ENCODE measurements around the gene CALCR.
"Not testable (repeated sequence)": the region's sequence is repeated elsewhere in the genome, so short reads cannot be mapped to it uniquely, and the experiment has no call there.

The CALCR gene

DNA sequence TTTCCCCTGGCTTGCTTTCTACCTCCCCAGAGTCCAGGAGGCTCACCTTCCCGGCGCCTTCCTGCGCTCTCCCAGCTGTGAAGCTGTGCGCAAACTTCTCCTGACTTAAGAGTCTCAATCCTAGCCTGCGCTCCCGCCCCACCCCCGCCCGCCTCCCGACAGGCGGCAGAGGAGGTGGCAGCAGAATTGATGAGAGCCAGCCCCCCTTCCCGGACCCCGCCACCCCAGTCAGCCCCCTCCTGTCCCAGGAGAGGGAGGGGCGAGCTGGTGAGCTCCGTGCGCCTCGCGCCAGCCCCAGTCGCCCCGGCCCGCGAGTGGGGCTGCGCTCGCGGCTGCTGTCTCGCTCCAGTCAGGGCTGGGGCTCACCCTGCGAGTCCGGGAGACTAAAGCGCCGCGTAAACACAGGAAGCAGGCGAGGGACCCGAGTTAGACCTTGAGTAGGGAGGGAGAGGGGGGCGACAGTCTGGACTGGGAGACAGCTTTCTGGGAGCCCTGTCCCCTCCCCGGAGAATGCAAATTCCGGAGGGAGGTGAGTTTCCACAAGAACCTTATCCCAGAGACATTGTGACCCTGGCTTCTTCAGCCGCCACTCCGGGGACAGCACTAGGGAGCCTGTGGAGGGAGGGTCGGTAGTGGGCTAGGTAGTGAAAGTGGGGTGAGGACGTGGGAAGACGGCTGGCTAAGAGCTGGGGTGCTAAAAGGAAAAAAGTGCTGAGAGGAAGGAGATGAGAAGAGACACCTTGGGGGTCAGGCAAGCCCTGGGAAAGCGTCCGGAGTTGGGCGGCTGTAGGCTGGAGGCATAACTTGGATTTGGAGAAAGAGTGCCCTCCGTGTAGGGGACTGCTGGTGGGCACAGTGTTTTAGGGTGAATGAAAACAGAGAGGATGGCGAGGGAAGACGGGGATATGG is at the start of gene CALCR:
TSS of gene CALCR (minus strand) at position 79 of the 909 bp plus-strand sequence. CDS start 87,743 bp downstream, outside the sequence.
- no peak for DNase-seq

DNA sequence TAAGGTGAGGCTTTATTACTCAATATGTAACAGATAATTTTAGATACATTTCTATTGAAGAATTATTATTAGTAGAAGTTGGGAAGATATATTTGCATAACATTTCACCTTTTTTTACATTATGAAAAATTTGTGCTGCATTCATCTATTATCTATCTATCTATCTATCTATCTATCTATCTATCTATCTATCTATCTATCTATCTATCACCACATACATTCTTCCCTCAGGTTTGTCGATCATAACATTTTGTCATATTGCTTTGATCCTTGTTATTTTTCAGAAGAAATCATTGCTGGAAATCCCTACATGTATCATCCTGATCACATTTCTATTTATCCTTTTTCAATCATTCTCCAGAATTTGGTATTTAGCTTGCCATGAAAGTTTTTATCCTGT is 49.3 kb upstream of the CALCR start:
- DNase-seq = no peak

DNA sequence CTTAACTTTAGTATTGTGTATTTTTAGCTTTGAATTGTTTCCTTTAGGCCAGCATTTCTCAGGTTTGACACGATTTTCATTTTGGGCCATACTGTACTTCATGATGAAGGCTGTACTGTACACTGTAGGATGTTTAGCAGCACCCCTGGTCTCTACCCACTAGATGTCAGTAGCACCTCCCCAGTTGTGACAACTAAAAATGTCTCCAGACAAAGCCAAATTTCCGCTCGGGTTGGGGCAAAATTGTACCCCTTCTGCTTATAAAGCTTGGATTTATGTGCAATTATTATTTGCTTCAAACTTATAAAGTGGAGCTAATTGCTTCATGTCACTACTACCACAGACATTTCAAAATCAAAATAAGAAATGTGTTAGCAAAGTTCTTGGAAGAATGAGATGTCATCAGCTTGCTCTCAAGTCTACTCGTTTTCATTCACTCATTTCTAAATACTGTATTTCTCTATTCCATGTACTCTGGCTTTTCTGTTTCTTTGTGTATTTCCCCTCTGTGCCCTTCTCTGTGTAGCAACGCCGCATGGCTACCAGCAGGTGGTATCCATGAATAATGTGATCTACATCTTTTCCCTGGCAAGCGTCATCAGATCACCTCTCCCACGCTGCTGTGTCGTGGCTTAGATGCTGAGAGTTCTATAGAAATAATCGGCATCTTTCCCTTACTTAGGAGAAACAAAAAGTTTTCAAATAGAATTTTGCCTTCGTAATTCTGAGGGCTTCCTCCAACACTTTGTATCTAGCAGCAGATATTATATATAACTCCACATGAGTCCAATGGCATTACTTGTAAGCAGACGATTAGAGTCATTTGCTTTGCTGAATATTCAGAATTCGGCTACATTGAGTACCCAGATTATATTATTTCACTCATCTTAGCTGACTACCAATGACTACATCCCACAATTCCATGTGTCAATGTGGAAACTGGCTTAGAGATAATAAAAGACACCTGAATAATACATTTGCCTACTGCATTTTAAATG is 47.8 kb upstream of the CALCR start:
- DNase-seq = no peak

GRCh38 chr7:93620864-93621263 is 46.3 kb upstream of the CALCR start:
- DNase-seq = no peak

DNA sequence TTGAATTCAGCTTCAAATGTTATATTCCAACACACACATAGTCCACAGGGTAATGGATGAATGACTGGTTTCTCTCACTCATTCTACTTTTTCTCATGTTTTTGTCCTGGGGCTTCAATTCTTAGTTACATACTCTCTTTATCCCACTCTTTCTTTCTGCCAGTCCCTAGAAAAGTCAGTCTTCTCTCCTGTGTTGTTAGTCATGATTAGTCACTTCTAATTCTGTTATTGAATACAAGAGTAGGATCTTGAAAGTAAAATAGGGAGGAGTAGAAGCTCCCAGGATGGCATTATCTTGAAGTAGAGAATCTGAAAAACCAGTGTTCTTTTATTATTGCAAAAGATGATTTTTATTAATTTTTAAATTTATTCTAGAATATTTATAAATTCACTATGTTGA is 45.5 kb upstream of the CALCR start:
- no peak for DNase-seq

DNA sequence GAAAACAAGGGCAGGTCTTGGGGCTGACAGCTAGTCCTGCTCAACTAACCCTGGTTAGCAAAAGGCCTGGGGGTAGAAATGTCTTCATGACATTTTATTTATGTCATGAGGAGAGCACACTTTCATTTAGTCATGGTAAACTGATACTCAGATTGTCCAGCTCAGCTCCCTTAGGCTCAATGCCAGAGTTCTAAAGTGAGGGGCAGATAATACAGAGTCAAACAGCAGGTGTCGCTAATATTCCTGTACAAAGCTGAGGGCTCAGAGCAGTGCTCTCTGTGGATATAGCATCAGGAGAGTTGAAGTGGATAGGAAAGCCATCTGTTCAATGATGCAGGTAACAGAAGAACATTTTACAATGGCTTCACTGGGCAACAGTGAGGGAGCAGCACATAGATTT is 26.8 kb upstream of the CALCR start:
- no peak for DNase-seq

GRCh38 chr7:93594250-93594649 is 19.7 kb upstream of the CALCR start:
- no peak for DNase-seq

DNA sequence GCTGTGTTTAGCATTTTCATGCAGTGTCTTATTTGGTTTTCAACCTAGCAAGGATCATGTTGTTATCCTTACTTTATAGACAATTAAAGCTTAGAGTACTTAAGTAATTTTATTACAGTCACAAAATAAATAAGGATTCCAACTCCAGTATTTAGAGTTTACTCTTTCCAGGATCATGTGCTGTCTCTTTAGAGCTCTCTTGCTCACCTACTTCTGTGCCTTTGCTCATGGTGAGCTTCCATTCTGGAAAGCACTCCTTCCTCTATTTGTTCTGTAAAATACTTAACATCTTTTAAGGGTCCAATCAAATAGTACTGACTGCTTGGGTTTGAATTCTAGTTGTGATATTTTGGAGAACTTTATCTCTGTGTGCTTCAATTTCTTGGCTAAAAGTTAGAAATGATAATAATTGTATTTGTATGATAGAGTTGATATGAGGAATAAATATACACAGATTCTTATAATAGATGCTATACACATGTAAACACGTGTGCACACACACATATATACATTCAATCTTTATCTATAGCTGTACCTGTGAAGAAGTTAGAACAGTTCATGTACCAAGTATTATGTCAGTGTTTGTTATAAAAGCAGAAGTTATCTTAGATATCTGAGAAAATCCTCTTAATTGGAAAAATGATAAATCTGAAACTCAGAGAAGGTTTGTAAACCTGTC is 18.2 kb upstream of the CALCR start:
- no peak for DNase-seq

GRCh38 chr7:93591224-93592050 is 16.9 kb upstream of the CALCR start:
- not testable (repeated sequence) for DNase-seq

DNA sequence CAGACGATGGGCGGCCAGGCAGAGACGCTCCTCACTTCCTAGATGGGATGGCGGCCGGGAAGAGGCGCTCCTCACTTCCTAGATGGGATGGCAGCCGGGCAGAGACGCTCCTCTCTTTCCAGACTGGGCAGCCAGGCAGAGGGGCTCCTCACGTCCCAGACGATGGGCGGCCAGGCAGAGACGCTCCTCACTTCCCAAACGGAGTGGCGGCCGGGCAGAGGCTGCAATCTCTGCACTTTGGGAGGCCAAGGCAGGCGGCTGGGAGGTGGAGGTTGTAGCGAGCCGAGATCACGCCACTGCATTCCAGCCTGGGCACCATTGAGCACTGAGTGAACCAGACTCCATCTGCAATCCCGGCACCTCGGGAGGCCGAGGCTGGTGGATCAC is 11.9 kb upstream of the CALCR start:
- not testable (repeated sequence) for DNase-seq

DNA sequence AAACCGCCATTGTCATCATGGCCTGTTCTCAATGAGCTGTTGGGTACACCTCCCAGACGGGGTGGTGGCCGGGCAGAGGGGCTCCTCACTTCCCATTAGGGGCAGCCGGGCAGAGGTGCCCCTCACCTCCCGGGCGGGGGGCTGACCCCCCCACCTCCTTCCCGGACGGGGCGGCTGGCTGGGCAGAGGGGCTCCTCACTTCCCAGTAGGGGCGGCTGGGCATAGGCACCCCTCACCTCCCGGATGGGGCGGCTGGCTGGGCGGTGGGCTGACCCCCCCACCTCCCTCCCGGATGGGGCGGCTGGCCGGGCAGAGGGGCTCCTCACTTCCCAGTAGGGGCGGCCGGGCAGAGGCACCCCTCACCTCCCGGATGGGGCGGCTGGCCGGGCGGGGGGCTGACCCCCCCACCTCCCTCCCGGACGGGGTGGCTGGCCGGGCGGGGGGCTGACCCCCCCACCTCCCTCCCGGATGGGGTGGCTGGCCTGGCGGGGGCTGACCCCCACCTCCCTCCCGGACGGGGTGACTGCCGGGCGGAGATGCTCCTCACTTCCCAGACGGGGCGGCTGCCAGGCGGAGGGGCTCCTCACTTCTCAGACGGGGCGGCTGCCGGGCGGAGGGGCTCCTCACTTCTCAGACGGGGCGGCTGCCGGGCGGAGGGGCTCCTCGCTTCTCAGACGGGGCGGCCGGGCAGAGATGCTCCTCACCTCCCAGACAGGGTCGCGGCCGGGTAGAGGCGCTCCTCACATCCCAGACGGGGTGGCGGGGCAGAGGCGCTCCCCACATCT is 11.4 kb upstream of the CALCR start:
- DNase-seq = not testable (repeated sequence)

GRCh38 chr7:93579431-93579830 is 4.9 kb upstream of the CALCR start:
- no peak for DNase-seq

DNA sequence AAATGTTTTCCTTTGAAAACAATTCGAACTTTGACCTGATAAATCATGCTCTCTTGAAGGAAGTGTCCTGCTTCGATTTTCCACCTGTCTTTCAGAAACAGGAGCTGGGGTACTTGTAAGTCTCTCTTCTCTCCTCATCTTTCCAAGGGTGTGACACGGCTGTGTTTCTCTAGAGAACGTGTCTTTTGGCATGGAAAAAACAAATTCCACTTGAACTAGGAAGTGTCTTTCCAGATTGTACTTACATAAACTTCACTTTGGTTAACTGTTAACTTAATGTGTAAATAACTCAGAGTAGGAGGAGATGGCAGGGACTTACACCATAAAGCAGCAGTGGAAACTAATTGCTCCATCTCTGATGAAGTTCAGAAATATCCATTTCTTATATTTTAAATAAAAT is 4.2 kb upstream of the CALCR start:
- no peak for DNase-seq

GRCh38 chr7:93575555-93576399 is 1.3 kb upstream of the CALCR start:
- DNase-seq = no peak

GRCh38 chr7:93574269-93574645 is 267 bp downstream of the CALCR start:
- no peak for DNase-seq

DNA sequence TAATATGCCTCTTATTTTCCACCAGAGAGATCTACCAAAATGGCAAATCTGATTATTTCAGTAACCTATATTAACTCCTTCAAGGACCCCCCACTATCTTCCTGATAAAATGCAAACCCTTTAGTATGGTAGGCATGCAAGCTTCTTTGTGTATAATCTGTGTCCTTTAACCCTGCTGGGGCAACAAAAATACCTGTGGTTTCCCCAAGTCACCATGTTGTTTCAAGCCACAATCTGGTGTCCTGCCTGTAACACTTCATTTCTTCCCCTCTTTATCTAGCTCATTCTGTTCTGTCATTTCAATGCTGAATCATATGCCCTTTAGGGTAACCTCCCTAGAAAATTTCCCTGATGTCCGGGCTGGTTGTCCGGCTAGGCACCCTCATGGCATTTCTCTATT is 5.3 kb downstream of the CALCR start:
- no peak for DNase-seq

GRCh38 chr7:93566876-93567275 is 7.6 kb downstream of the CALCR start:
- no peak for DNase-seq

- no peak for DNase-seq
Observed at GRCh38 chr7:93563584-93563983, 10.9 kb downstream of the CALCR start.

DNA sequence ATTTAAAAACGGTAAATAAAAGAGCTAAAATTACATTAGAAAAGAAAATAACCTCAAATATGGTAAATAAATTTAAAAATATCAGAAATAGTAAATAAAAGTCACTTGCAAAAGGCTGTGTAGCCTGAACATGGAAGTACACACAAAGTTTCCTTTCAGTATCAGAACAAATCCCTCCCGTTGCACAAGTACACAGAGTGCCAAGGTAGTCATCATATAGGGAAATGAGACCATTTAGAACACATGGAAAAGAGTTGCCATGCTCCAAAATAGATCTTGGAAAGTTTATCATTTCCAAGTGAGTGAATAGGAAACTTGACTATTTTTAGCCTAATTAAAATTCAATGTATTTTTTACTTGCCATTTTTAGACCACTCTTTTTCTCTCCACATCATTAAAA is 11.6 kb downstream of the CALCR start:
- no peak for DNase-seq

DNA sequence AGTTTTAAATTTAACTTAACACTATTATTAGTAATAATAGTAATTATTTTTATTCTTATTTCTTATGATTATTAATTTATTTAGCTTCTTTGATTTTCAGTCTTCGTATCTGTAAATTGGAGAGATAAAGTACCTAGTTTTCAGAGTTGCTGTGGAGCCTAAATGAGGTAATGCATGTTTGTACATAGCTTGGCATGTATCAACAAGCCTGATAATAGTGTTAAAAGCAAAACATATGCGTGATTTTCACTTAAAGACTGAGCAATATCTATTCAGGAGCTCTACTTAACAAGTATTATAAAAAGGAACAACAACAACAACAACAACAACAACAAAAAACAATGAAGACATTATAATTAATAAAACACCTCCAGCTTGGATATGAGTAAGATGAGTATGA is 12.4 kb downstream of the CALCR start:
- no peak for DNase-seq
